ENCODE data around the gene FASTKD2.

The FASTKD2 gene

DNA sequence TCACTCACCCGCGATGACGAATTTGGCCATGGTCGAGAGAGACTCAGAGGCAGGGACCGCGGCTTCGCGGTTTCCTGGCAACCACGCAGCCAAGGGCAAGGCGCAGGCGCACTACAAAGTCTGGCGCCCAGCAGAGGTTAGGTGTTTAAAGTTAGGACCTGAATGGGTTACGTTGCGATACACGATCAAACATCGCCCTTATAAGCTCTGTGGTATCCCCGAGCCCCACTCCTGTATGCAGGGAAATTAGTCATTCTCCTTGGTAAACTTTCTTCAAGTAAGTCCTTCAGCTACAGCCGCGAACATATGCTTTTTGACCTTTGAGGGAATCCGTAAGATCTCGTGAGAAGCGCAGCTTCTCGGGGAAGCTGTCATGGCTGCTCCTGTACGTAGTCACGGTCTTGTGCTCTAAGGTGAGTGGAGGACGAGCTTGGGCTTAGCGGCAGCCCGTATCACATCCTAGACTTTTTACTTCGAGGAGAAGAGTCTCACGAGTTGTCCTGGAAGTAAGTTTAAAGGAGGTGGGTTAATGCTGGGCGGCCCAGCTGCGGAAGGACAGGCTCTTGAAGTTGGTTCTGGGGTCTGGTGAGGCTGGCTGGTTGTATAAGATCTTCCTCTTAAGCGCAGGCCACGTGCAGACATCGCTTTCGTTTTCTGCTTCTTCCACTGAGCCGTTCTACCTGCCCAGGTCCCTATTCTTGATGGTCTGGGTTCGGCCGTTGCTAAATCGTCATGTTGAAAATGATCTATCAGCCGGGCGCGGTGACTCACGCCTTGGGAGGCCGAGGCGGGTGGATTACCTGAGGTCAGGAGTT lies at the start of gene FASTKD2, which contains the start of gene MDH1B:
FASTKD2 (plus strand) TSS at position 365 of the 815 bp plus-strand sequence. CDS start 1,088 bp downstream, outside the sequence.
MDH1B (minus strand) TSS at position 87 of the 815 bp plus-strand sequence; CDS start at position 30, 57 bp downstream.
- peak; percentile 90 for DNase-seq

DNA sequence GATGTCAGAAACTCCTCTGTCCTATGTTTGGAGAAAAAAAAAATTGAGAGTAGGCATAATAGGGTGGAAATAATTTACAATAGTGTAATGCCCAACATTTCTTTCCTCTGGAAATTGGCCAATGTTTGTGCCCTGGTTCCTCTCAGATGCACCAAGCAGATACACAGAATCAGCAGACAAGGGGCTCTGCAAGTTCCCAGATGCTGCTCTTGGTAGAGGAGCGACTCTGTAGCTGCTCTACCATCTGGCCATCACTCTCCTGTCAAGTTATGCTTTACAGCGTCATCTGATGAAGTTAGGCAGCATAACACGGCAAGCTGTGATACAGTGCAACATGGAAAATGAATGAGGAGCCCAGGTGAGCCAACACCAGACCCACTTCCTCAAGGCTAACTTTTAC lies 48.8 kb upstream of the FASTKD2 start:
- DNase-seq: peak; percentile 92

DNA sequence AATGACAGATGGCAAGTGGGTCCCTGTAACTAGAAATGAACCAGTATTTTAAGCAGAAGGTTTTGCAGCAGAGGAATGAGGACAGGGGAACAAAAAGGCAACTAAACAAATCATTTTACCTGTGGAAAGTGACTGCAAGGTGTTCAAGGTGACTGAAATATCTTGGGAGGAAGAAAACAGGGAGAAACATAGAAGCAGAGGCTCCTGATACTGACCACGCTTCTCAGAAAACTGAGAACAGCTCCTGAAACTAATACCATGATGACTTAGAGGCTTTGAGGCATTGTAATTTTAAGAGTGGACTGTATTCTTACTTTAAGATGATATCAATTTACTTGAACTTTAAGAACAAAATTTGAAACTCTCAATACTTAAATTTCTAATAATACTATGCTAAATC lies 47.1 kb upstream of the FASTKD2 start, which contains the start of gene DYTN:
DYTN (minus strand) TSS at position 101 of the 400 bp plus-strand sequence. CDS start 117 bp downstream, outside the sequence.
- no peak for DNase-seq

DNA sequence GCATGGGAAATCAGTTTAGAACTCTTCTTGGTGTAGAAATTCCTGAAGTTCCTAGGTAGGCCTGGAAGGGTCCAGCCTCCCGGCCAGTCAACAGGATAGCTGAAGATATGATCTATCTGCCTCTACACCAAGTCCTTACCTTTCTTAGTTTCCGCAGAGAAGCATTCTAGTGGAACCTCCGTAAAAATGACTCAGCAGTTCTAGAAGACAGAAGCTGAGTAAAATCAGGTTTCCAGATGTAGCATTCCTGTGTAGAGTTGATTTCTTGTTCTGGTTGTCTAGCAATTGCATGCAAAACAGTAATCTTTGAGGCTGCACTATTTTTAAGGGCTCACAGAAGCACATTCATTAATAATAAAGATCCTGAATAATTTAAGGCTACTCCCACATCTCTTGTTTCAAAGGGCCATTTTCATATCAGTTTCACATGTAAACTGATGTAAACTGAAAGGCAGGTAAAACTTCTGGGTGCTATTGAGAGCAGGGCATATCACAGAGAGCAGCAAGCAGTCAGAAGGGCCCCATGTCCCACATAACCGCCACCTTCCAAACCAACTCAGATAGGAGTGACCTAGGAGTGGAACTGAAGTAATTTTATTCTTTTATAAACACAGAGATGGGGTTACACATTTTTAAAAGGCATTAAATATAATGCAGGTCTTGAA lies 44.0 kb upstream of the FASTKD2 start:
- no peak for DNase-seq

DNA sequence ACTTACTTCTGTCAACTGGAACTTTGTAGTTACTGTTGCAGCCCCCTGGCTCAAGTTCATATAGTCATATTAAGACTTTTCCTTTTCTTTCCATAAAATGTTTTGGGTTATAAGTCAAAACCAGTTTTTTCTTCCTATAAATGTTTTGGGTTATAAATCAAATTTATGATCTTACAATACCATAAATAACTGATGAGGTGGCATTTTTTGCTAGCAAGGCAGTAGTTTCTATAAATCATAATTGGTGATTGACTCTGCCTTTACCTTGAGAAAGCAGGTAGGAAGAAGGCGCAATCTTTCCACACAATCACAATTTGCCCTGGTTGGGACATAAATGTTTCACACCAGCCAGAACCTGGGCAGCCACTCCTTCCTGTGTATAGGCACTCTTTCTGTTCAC lies 42.1 kb upstream of the FASTKD2 start:
- DNase-seq: no peak

DNA sequence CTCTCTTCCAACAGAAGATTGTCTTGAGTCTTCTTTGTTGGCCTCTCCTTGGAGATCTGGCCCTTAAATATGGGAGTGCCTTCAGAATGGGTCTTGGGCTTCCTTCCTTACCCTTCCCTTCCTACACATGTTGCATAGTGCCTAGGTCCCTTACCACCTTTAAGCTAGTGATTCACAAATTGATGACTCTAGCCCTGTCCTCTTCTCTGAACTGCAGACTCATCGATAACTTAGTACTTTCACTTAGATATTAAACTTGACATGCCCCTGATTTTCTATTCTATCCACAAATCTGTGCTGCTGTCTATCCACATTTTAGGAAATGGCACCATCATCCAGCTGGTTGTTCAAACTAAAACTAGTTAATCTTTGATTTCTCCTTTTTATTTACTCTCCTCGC lies 38.1 kb upstream of the FASTKD2 start:
- DNase-seq: no peak

DNA sequence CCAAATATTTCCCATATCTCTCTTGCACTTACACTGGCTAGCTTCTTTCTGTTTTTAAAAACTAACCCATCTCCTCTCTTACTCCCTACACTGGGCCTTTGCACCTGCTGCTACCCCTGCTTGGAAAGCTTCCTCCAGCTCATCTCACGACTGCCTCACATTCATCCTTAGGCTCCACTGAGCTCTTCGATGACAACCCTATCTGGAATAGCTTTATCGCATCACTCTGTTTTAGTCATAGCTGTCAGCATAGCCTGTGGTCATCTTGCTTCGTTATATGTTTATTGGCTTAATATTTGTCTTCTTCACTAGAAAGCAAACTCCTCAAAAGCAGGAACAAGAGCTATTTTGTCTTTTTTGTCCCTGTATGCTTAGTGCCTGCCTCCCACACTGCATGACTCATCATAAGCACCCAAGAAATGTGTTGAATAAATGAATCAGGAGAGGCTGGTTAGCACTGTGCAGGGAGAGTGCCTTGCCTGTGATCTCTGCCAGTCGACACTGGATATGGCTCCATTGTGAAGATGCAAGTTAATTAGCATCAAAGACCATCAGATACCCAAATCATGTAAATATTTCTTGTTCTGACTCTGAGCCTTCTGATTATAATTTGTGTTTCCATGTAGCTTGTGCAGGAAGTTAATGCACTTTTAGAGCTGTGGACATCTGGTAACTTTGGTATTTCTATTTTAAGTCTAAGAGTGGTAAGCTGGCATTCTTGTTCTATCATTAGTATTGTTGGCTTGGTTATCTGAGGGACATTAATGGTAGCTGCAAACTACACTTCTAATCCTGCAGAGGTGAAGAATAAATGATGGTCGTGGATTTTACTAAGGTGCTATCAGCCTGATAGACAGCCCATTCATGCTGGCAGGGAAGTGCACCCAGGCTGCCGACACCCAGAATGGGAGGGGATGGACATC lies 36.9 kb upstream of the FASTKD2 start:
- no peak for DNase-seq

DNA sequence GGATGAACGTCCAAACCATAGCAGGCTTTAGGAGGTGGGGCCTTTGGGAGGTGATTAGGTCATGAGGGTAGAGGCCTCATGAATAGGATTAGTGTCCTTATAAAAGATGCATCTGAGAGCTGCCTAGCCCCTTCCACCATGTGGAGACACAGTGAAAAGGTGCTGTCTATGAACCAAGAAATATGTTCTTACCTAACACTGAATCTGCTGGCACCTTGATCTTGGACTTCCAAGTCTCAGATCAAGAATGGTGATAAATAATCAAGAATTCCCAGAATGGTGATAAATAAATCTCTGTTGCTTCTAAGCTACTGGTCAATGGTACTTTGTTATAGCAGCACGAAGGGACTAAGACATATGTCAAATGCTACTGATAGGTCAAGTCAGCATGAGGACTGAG lies 32.1 kb upstream of the FASTKD2 start:
- no peak for DNase-seq

DNA sequence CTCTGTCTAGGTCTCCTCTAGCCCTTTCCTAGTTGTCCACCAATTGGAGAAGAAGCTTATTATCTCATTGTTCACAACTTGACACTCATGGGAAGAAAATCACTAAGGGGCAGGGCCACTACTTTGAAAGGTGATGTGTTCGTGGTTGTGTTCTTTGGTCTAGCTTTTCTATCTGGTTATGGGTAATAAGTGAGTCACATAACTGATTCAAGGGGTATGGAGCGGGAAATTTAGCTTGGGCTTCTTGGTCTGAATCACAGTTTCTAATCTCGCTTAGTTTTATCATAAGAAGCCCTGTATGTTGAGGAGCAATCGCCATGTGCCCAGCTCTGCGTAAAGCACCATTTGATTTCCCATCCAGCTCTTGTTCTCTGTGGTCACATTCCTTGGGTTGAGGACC lies 28.5 kb upstream of the FASTKD2 start:
- no peak for DNase-seq

DNA sequence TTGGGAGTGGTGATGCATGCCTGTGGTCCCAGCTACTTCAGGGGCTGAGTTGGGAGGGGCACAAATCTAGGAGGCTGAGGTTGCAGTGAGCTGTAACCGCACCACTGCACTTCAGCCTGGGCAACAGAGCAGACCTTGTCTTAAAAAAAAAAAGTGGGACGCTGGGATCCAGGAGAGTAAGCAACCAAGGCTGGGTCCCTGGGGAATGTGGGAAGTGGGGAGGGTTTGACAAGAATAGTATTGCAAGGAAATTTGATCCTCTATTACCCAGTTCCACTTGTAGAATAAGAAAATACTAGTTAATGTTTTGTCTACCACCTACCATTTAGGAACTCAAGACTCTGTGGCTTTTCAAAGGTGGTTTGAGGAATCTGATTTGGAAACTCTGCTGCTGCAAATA lies 26.1 kb upstream of the FASTKD2 start:
- no peak for DNase-seq

DNA sequence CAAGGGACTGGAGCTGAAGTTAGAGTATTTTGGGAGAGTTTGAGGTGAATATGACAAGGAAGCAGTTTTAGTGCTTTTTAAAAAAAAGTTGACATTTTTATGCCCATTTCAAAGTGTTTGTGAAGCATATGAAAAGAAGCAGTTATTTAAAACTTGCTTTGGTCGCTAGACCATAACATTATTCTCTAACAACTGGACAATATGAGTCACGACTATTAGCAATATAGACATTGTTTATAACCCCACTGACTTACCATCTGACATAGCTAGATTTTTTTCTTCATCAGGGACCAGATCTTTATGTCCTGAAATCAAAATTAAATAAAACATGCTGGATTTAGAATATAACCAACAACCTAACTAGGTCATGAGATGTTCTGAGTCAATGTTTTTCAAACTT lies 24.6 kb upstream of the FASTKD2 start:
- no peak for DNase-seq

DNA sequence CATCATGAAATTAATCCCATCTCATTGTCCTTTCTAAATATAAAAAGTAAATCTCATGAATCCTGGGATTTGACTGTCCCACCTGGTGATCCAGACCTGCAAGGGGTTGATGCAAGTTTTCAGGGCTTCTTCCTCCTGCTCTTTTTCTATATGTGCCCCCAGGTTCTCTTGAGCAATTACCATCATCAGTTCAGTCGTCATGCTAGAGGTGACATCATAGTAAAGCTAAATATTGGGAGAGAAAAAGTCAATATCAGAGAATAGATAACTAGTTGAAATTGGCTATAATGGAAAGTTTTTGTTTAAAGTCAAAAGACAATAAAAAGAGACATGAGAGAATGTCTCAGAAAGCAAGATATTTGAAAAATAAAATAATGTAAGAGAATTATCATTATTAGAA lies 8.6 kb upstream of the FASTKD2 start:
- no peak for DNase-seq

DNA sequence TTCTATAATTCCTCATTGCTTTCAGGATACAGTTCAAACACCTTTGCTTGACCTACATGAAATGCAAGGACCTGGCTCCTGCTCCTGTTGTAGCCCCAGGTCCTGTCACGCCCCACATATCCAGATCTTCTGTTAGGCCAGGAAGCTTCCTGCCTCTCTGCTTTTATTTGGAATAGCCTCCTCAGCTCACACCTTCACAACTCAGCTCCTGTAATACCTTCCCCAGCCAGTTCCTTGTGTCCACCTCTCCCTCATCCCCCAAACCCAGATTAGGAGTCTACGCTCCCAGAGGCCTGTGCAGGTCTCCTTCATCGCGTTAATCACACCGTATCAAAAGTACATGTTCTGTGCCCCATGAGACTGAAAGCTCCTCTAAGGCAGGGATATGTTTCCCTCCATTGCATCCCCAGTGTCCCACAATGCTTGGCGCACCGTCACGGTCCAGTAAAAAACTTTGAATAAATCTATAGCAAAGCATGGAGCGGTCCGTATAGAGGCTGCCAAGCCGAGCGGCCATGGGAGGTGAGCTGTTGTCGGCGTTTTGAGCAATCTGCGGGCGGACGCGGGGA lies 649 bp upstream of the FASTKD2 start:
- DNase-seq: no peak

DNA sequence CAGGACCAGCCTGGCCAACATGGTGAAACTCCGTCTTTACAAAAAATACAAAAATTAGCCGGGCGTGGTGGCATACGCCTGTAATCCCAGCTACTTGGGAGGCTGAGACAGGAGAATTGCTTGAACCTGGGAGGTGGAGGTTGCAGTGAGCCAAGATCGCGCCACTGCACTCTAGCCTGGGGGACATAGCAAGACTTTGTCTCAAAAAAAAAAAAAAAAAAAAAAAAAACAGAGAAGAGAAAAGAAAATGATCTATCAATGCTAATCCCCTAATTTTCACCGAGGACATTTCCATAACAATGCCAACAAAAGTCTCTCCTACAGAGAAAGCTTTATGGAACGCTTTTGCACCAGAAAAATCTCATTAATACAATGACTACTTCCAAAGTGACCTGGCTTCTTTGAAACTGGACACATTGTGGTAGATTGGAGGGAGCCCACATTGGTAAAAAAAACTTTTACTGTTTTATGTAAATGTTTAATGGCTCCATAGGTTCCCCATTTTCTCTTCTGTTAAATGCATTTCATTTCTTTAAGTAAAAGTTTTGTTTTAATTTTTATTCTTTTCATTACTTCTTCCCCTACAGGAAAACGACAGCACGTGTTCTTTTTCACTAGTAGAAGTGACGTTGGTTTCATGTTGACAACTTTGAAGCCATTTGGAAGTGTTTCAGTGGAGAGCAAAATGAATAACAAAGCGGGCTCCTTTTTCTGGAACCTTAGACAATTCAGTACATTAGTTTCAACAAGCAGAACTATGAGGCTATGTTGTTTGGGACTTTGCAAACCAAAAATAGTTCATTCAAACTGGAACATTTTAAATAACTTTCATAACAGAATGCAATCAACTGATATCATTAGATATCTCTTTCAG lies 888 bp downstream of the FASTKD2 start:
- no peak for DNase-seq

DNA sequence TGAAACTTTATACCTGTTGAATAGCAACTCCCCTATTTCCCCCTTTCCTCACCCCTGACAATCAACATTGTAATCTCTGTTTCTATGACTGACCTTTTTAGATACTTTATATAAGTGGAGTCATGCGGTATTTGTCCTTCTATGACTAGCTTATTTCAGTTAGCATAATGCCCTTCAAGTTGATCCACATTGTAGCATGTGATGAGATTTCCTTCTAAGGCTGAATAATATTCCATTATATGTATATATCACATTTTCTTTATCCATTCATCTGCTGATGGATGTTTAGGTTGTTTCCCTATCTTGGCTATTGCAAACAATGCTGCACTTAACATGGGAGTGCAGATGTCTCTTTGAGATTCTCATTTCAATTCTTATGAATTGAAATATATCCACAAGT lies 9.5 kb downstream of the FASTKD2 start:
- DNase-seq: no peak

DNA sequence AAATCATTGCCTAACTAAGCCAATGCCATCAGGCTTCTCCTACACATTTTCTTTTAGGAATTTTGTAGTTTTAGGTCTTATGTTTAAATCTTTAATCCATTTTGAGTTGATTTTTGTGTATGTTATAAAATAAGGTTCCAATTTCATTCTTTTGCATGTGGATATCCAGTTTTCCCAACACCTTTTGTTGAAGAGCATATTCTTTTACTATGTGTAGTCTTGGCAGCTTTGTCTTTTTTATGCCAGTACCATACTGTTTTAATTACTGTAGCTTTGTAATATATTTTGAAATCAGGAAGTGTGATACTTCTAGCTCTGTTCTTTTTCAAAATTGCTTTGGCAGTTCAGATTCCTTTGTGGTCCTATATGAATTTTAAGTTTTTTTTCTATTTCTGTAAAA lies 11.0 kb downstream of the FASTKD2 start:
- no peak for DNase-seq

DNA sequence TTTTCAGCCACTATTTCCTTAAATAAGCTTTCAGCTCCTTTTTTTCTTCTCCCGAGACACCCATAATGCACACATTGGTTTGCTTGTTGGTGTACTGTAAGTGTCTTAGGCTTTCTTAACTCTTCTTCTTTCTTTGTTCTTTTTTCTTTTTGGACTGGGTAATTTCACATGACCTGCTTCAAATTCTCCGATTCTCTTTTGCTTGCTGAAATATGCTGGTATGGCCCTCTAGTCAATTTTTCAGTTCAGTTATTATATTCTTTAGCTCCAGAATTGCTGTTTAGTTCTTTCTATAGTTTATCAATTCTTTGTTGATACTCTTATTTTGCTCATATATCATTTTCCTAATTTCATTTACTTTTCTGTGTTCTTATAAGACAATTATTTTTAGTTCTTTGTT lies 15.3 kb downstream of the FASTKD2 start:
- no peak for DNase-seq

DNA sequence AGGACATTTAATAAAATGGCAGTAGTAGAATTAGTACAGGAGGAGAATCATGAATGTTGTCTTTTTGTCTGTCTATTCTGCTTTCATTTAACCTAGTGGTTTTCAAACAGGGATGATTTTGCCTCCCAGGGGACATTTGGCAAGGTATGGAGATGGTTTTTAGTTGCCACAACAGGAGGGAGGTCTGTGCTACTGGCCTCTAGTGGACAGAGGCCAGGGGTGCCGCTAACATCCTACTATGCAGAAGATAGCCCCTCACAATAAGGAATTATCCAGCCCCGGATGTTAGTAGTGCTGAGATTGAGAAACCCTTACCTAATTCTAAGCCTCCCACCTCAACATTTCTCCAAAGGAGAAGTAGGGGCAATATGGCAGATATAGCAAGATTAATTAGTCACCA lies 18.3 kb downstream of the FASTKD2 start:
- DNase-seq: no peak

DNA sequence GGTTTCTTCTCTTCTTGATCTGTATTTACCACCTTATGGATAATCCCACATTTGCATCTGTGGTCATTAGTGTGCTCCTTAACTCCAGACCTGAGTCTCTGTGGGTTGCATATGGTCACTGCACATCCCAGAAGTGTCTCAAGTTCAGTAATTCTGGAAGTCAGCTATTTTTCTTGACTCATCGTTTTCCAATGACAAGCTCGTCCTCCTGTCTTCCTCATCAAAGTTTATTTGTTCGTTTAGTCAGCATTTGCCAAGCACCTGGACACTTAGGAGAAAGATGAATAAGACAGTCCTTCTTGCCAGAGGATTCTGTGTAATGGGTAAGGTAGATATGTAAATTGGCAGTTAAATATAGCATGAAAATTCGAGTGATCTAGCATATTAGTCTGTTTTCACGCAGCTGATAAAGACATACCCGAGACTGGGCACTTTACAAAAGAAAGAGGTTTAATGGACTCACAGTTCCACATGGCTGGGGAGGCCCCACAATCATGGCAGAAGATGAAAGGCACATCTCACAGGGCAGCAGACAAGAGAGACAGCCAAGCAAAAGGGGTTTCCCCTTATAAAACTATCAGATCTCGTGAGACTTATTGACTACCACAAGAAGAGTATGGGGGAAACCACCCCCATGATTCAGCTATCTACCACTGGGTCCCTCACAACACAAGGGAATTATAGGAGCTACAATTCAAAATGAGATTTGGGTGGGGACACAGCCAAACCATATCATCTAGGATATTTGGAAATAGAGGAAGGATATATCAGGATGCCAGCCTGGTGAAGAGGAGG lies 19.4 kb downstream of the FASTKD2 start:
- DNase-seq: no peak

DNA sequence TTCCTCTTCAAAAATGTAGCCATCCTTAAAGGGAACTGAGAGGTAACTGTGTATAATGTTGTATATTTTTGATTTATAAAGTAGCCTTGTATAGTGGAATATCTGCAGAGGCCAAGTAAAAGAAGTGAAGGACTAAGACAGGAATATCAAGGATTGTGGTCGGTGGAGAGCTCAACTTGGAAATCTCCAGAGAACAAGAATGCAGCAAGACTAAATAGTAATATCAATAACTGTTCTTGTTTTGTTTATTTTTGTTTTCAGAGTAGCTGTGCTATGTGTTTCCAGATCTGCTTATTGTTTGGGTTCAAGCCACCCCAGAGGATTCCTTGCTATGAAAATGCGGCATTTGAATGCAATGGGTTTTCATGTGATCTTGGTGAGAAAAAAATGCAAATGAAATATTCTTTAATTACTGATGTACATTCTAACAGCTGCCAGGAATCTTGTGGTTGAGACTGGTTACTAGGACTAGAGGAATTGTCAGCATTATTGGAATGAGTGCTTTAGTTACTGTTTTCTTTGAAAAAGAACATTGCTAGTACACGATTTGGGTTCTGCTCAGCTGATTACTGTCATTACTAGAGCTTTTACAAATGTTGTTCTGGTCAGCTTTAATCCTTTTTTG lies 25.0 kb downstream of the FASTKD2 start:
- no peak for DNase-seq
